HFF-Myc (cell line): ENCODE results near the gene PRICKLE2.

ENCODE experiments used
- DNase-seq: peaks from one replicate; pipeline ENCODE4 v3.0.0-alpha.2; 2011; ENCODE audit warnings: low read depth; ENCODE audit errors: extremely low read depth
- H3K4me3 ChIP-seq: replicated peaks from 2 replicates; pipeline ENCODE4 v1.5.1; 2011; ENCODE audit warnings: low read depth, mild to moderate bottlenecking, control low read depth, low read length
- CTCF ChIP-seq: IDR thresholded peaks from 2 replicates; pipeline ENCODE4 v1.5.1; 2012; ENCODE audit warnings: mild to moderate bottlenecking, low read depth, low read length, control low read depth; ENCODE audit errors: missing control alignments

Gene PRICKLE2

GRCh38 chr3:64220161-64220914 lies 4.9 kb downstream of the PRICKLE2 start:
- H3K4me3 ChIP-seq: no peak overlapping the region
- no peak for DNase-seq

GRCh38 chr3:64218746-64219145 lies 6.5 kb downstream of the PRICKLE2 start:
- H3K4me3 ChIP-seq: no peak overlapping the region
- TF ChIP-seq CTCF: no peak
- DNase-seq: no peak

More at GRCh38 chr3:64220161-64220914, 4.9 kb downstream of the PRICKLE2 start:
- no peak for TF ChIP-seq CTCF

- no peak overlapping the region for H3K4me3 ChIP-seq
- DNase-seq: no peak
- no peak for TF ChIP-seq CTCF
Observed at GRCh38 chr3:64218329-64218728, 6.9 kb downstream of the PRICKLE2 start.

- no peak overlapping the region for H3K4me3 ChIP-seq
- DNase-seq: no peak
- no peak for TF ChIP-seq CTCF
Observed at GRCh38 chr3:64216274-64217147, 8.8 kb downstream of the PRICKLE2 start.

GRCh38 chr3:64215559-64215958 lies 9.7 kb downstream of the PRICKLE2 start:
- H3K4me3 ChIP-seq: no peak overlapping the region
- TF ChIP-seq CTCF: no peak
- no peak for DNase-seq

- no peak for TF ChIP-seq CTCF
- DNase-seq: no peak
- no peak overlapping the region; the same call in 1 of the 2 replicates for H3K4me3 ChIP-seq
Observed at GRCh38 chr3:64215103-64215502, 10.2 kb downstream of the PRICKLE2 start.
